Thymus (tissue), 11 donors: ENCODE results near the gene PSMD12. TPM values are rescaled to one million over a fixed set of nuclear protein-coding genes. Genes with fewer than 3 reads are reported as not detected.
A peak's percentile ranks its signal among the peaks of the same experiment; 100 is the strongest.

Experiments used
- DNase-seq, 9 donors: peaks; one replicate each; pipeline ENCODE4 v3.0.0-alpha.2; 2013; ENCODE audit warnings: low spot score in 9 of 9, low read depth in 6 of 9, missing footprints in 1 of 9
- H3K27ac ChIP-seq, 2 donors: one replicate each; pipeline ENCODE4 v1.5.1; 2013; ENCODE audit warnings: control low read depth in 1 of 2, low read depth in 1 of 2, low read length in 1 of 2, mild to moderate bottlenecking in 1 of 2, moderate library complexity in 1 of 2
- H3K27me3 ChIP-seq, 2 donors: one replicate each; pipeline ENCODE4 v1.5.1; 2013; ENCODE audit warnings: low read length in 1 of 2; ENCODE audit not compliant: control insufficient read depth in 2 of 2, insufficient read depth in 1 of 2
- H3K36me3 ChIP-seq, 2 donors: one replicate each; pipeline ENCODE4 v1.5.1; 2013; ENCODE audit warnings: low read length in 1 of 2, mild to moderate bottlenecking in 1 of 2, moderate library complexity in 1 of 2; ENCODE audit not compliant: control insufficient read depth in 2 of 2, insufficient read depth in 2 of 2
- H3K4me1 ChIP-seq, 2 donors: one replicate each; pipeline ENCODE4 v1.5.1; 2013; ENCODE audit warnings: low read length in 2 of 2; ENCODE audit not compliant: control insufficient read depth in 2 of 2, insufficient read depth in 2 of 2
- H3K4me3 ChIP-seq, 2 donors: one replicate each; pipeline ENCODE4 v1.5.1; 2013; ENCODE audit warnings: low read length in 2 of 2, control low read depth in 1 of 2, mild to moderate bottlenecking in 1 of 2
- H3K9me3 ChIP-seq, 2 donors: one replicate each; pipeline ENCODE4 v1.5.1; 2013; ENCODE audit warnings: low read length in 1 of 2, mild to moderate bottlenecking in 1 of 2; ENCODE audit not compliant: control insufficient read depth in 2 of 2, insufficient read depth in 1 of 2
- WGBS: extraction: QIAGEN DNeasy Blood & Tissue Kit; methylation state at CpG from one replicate; pipeline ENCODE4 v1.1.7; 2013; 5-methylcytosine and 5-hydroxymethylcytosine counted together
- polyA plus RNA-seq: library from polyadenylated mRNA; stranded (reverse); fragments of 200-250 nt; gene quantifications from one replicate; pipeline ENCODE4 v1.2.3, GENCODE V29; 2013
- total RNA-seq: library from RNA; stranded (reverse); fragments of 120-200 nt; gene quantifications from one replicate; pipeline ENCODE4 v1.2.4, GENCODE V29; 2013
- donor health status: healthy.

The PSMD12 gene
- total and polyA plus RNA-seq, 2 donors: 14.1 to 33.7 TPM

DNA sequence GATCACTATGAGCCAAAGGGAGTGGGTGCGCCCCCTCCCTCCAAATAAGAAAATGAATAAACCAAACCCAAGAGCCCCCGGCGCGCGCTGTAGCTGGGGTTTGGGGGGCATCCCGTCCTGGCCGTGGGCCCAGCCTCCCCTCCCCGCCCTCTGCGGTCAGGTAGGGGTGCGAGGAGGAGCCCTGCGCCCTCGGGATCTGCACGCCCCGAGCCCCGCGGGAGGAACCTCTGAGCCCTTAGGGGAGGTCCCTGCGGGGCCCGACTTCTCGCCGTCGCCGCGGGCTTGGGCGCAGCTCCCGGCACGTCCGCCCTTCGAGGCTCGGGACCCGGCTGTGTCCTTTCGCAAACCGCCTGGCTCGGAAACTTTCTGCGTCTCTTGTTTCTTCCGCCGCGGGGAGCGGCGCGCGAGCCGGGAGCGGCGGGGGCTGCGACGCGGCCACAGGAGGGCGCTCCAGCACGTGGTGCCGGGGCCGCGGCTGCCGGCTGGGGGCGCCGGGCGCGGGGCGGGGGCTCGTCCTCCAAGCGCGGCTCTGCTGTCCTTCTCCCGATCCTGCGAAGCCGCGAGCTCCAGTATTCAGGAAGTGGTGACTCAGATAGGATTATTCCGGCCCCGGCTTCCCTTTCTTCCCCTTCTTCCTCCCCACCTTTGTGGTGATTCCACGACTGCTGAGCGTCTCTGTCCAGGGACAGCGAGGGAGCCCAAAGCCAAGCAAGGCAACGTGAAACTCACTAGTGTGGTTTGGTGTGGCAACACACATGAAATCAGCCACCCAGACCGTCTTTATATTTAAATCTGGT is 12.3 kb upstream of the PSMD12 start:
- peak overlapping the region; percentile 91 to 95 for H3K27ac ChIP-seq
- H3K27me3 ChIP-seq: peaks cover 0 to 3% of the 10 kb centered on the region in 2 donors
- DNase-seq: peak in 7 of 9 donors; percentile 65 to 91 (median 78)
- H3K4me1 ChIP-seq: peaks cover 8 to 22% of the 10 kb centered on the region in 2 donors
- peak overlapping the region; percentile 84 to 92 for H3K4me3 ChIP-seq
- WGBS: under 1% methylated on average over 72 of the region's 72 CpGs
- no peaks in the 10 kb centered on the region for H3K9me3 ChIP-seq
- H3K36me3 ChIP-seq: peaks cover 0 to 4% of the 10 kb centered on the region in 2 donors

DNA sequence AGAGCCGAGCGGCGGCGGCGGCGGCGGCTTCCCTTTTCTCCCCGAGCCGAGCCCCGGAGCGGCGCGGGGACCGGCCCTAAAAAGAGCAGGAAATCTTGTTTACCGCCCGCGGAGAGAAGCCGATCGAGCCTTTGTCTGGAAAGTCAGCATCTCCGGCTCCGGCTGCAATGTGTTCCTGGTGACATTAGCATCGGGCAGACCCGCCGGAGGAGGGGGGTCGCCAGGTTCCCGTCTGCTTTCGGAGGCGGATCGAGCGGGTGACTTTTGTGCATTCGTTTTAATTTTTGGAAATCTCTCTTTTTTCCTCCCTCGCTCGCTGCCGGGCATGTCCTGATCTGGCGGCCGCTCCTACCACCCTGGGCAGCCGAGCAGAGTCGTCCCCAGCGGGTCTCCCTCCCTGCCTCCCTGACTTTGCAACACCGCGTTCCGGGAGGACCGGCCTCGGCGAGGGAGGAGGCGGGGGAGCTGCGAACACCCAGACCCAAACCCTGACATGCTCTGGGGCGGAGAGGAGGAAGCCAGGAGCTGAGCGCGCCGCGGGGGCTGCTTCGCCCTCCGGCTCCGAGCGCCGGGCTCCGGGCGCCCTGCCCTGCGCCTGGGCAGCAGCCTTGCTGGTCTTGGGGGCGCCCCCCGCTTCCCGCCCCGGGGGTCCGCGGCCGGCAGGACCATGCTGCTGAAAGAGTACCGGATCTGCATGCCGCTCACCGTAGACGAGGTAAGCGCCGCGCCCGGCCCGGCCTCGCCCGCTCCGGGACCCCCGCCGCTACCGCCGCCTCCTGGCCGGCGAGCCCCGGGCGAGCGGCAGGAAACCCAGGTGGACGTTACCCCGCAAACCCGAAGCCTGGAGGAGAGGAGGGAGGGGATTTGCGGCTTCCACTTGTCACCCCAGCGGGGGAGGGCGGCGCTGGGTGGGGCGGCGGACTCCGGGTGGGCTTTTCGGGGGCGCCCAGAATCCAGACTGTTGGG is 11.4 kb upstream of the PSMD12 start:
- WGBS: under 1% methylated on average over 100 of the region's 100 CpGs
- Histone ChIP-seq H3K4me1 (peaks cover 8 to 22% of the 10 kb centered on the region in 2 donors), H3K27me3 (peaks cover 0 to 3% of the 10 kb centered on the region in 2 donors)

DNA sequence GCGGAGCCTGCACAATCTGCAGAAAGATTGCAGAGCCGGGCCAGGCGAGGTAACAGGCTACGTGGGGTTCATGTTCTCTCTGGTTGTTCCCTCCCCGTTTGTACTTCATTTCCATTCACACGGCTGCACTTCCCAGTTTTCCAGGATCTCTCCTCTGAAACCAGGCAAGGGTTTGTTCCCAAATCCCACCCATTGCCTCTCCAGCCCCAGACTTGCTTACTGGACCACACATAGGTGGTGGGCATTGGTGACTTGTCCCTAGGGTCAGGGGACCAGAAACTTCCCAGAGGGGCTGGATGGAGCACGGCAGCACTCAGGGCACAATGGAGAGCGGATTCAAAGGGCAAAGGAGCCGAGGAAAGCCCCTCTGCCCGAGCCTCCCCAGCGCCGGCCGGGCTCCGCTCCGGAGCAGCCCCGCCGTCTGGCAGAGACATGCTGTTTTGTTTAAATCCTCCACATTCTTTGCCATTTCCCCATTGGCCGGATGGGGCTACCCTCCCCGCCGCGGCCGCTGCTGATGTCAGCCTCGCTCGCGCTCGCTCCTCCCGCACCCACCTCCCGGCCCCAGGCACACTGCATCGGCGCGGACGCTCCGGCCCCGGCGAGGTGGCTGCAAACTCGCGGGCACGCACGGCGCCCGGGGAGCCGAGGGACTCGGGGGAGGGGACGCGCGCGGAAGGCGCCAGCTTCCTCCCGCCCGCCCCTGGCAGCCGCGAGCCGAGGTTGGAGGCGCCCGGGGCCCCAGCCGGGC is 10.5 kb upstream of the PSMD12 start, which contains the start of gene PITPNC1:
PITPNC1 (plus strand) TSS at position 545 of the 751 bp plus-strand sequence.
- WGBS: under 1% methylated on average over 56 of the region's 56 CpGs

More for the DNA sequence above, 11.4 kb upstream of the PSMD12 start:
- H3K4me3 ChIP-seq: peak overlapping the region; percentile 84 to 92
- DNase-seq: peak in 5 of 9 donors; percentile 52 to 80 (median 61)
- peak overlapping the region; percentile 91 to 95 for H3K27ac ChIP-seq
- H3K9me3 ChIP-seq: no peaks in the 10 kb centered on the region
- no peaks in the 10 kb centered on the region for H3K36me3 ChIP-seq

DNA sequence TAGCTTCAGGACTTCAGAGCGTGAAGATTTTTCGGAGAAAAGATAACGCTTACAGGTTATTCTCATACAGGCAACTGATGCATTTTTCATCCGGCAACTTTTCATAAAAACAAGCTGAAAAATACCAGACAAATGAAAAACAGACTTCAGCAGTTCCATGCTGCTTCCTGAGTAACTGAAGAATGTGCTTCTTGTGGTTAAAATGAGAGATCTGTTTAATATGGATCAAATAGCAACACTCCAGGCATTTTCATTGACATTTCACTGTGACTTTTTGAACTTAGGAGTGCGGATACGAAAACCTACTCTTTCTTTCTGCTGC is 10.0 kb upstream of the PSMD12 start:
- peak overlapping the region; percentile 71 to 95 for H3K27ac ChIP-seq
- H3K4me1 ChIP-seq: peaks cover 8 to 22% of the 10 kb centered on the region in 2 donors
- H3K36me3 ChIP-seq: no peaks in the 10 kb centered on the region
- peaks cover 0 to 3% of the 10 kb centered on the region in 2 donors for H3K27me3 ChIP-seq
- peak overlapping the region; percentile 53 to 84 for H3K4me3 ChIP-seq
- no peak for DNase-seq
- H3K9me3 ChIP-seq: no peaks in the 10 kb centered on the region
- 26% methylated on average over 6 of the region's 6 CpGs for WGBS

More for the DNA sequence above, 10.5 kb upstream of the PSMD12 start, which contains the start of gene PITPNC1:
- H3K9me3 ChIP-seq: no peaks in the 10 kb centered on the region
- peak within 1 kb of the TSS; percentile 84 to 92 for H3K4me3 ChIP-seq
- H3K36me3 ChIP-seq: no peaks in the 10 kb centered on the region
- peak in 6 of 9 donors; percentile 69 to 91 (median 79) for DNase-seq
- H3K27me3 ChIP-seq: peaks cover 0 to 3% of the 10 kb centered on the region in 2 donors
- H3K4me1 ChIP-seq: peaks cover 8 to 22% of the 10 kb centered on the region in 2 donors
- peak within 1 kb of the TSS; percentile 91 to 95 for H3K27ac ChIP-seq

DNA sequence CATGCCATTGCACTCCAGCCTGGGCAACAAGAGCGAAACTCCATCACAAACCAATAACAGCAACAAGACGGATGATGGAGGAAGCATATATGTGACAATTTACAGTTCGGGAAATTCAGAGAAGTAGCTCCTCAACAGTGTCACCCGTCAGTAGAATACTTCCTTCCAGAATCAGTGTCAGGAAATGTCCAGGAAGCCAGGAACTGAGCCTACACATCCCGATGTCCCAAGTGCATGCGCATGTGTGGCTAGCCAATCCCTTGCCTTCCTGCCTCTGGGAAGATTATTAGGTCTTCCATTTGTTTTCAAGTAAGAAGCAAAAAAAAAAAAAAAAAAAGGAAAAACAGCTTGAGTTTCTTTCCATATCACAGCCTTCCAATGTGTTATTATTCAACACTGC is 9.3 kb upstream of the PSMD12 start:
- no peak overlapping the region for H3K27ac ChIP-seq
- no peak for DNase-seq
- no peaks in the 10 kb centered on the region for H3K36me3 ChIP-seq
- H3K27me3 ChIP-seq: peaks cover 0 to 3% of the 10 kb centered on the region in 2 donors
- H3K9me3 ChIP-seq: no peaks in the 10 kb centered on the region
- no peak overlapping the region for H3K4me3 ChIP-seq
- H3K4me1 ChIP-seq: peaks cover 8 to 22% of the 10 kb centered on the region in 2 donors
- WGBS: 93% methylated on average over 6 of the region's 6 CpGs

DNA sequence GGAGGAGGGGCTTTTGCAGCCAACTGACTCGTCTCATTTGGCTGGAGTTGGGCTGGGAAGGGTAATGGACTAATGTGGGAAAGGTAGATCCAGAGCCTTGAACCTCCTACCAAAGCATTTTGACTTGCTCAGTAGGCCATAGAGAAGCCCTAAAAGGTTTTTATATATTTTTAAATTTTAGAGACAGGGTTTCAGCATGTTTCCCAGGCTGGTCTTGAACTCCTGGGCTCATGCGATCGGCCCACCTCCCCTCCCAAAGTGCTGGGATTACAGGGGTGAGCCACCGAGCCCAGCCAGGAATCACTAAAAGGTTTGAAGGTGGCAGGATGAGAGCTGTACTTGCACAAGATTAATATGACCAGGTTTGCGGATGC is 8.7 kb upstream of the PSMD12 start:
- DNase-seq: no peak
- Histone ChIP-seq H3K9me3 (no peaks in the 10 kb centered on the region), H3K27ac (no peak overlapping the region), H3K36me3 (no peaks in the 10 kb centered on the region), H3K27me3 (peaks cover 0 to 3% of the 10 kb centered on the region in 2 donors), H3K4me3 (no peak overlapping the region), H3K4me1 (peaks cover 8 to 22% of the 10 kb centered on the region in 2 donors)
- WGBS: 97% methylated on average over 5 of the region's 5 CpGs

DNA sequence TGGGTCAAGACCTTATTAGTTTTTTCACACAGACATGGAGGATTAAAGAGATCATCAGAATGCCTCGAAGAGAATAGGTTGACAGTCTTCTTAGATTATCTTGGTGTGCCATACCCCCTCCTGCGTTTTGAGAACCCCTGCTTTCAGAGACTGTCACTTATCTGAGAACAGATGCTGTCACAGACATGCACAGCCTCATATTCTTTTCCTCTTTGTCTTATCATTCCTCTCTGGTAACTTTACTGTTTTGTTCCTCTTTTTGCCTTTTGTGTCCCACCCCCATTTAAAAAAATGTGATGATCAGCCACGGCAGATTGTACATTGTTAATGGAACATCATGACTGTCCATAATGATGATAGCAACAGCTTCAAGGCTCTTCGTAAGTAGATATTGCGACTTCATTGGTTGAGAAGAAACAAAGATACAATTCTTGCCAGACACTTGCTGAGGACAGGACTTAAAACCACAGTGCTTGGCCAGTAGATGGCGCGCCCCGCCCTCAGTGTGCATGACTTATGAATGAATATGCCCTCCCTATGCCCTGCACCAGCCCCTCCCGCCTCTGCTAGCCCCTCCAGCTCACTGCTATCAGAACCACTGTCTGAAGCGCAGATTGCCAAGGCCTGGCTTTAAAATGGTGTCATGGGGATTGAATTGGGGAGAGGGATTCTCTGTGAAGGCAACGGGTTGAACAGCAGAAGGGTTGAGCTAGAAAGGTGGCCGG is 8.1 kb upstream of the PSMD12 start:
- DNase-seq: peak in 7 of 9 donors; percentile 65 to 92 (median 85)
- no peaks in the 10 kb centered on the region for H3K9me3 ChIP-seq
- H3K27ac ChIP-seq: no peak overlapping the region
- no peak overlapping the region for H3K4me3 ChIP-seq
- WGBS: 16% methylated on average over 12 of the region's 12 CpGs
- peaks cover 5 to 22% of the 10 kb centered on the region in 2 donors for H3K4me1 ChIP-seq
- H3K36me3 ChIP-seq: no peaks in the 10 kb centered on the region
- peaks cover 0 to 3% of the 10 kb centered on the region in 2 donors for H3K27me3 ChIP-seq

DNA sequence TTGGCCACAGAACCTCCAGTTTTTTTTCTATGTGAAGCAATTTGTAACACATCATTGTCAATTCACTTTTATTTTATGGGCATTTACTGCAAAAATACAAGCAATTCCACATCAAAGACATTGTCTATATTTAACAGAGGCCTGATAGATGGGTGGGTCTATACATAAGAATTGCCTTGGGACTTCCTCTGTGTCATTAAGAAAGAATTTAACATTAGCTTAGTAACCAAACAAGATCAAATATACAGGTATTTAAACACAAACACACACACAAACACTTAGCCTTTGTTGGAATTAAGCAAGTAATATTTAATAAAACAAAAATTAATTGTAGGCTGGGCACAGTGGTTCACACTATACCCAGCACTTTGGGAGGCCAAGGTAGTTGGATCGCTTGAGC is 6.4 kb upstream of the PSMD12 start:
- H3K9me3 ChIP-seq: no peaks in the 10 kb centered on the region
- DNase-seq: no peak
- 100% methylated on average over 1 of the region's 1 CpG for WGBS
- no peaks in the 10 kb centered on the region for H3K36me3 ChIP-seq
- H3K4me1 ChIP-seq: peaks cover 0 to 15% of the 10 kb centered on the region in 2 donors
- peaks cover 0 to 3% of the 10 kb centered on the region in 2 donors for H3K27me3 ChIP-seq
- no peak overlapping the region for H3K4me3 ChIP-seq
- no peak overlapping the region for H3K27ac ChIP-seq
